ENCODE data around the gene SHTN1.

Gene SHTN1

GRCh38 chr10:116912162-116912561 is 92.8 kb downstream of the SHTN1 start:
- H4K20me1 ChIP-seq: no peaks in the 10 kb centered on the region
- H3K4me3 ChIP-seq: no peak overlapping the region
- H3K9me3 ChIP-seq (replicated peaks in 1 of 11): no peaks in the 10 kb centered on the region
- no peaks in the 10 kb centered on the region for H3K27me3 ChIP-seq
- H3K9ac ChIP-seq: no peak overlapping the region
- no peak overlapping the region for H3K27ac ChIP-seq
- H3K4me2 ChIP-seq: no peak overlapping the region
- H3K4me1 ChIP-seq: 0 out of 20 replicates have a peak, but pooled peaks cover 0 to 6% (median 0%) of the 10 kb centered on the region in 10 experiments
- H3K36me3 ChIP-seq: peaks cover 0 to 25% (median 0%) of the 10 kb centered on the region in 11 experiments; a peak in 3 of 22 replicates
- no peak for TF ChIP-seq Cebpa-rat (IDR thresholded peaks at IDR 0.05)

GRCh38 chr10:116910910-116911309 is 94.1 kb downstream of the SHTN1 start:
- H4K20me1 ChIP-seq: no peaks in the 10 kb centered on the region
- H3K4me3 ChIP-seq: no peak overlapping the region
- peaks cover 0 to 37% (median 0%) of the 10 kb centered on the region in 11 experiments; a peak in 3 of 22 replicates for H3K36me3 ChIP-seq
- TF ChIP-seq Cebpa-rat (IDR thresholded peaks at IDR 0.05): no peak
- no peak overlapping the region for H3K4me2 ChIP-seq
- H3K27me3 ChIP-seq: no peaks in the 10 kb centered on the region
- 0 out of 20 replicates have a peak, but pooled peaks cover 0 to 6% (median 0%) of the 10 kb centered on the region in 10 experiments for H3K4me1 ChIP-seq
- no peak overlapping the region for H3K9ac ChIP-seq
- no peaks in the 10 kb centered on the region for H3K9me3 ChIP-seq (replicated peaks in 1 of 11)
- no peak overlapping the region for H3K27ac ChIP-seq

- no peak for TF ChIP-seq Cebpa-rat (IDR thresholded peaks at IDR 0.05)
- no peaks in the 10 kb centered on the region for H3K27me3 ChIP-seq
Observed at GRCh38 chr10:116909307-116909706, 95.7 kb downstream of the SHTN1 start.

GRCh38 chr10:116907245-116907987 is 97.6 kb downstream of the SHTN1 start:
- no peaks in the 10 kb centered on the region for H3K4me1 ChIP-seq
- H3K4me3 ChIP-seq: no peak overlapping the region
- no peak for TF ChIP-seq Cebpa-rat (IDR thresholded peaks at IDR 0.05)
- H3K27ac ChIP-seq: no peak overlapping the region
- no peaks in the 10 kb centered on the region for H3K9me3 ChIP-seq (replicated peaks in 1 of 11)
- peaks cover 0 to 44% (median 0%) of the 10 kb centered on the region in 11 experiments; a peak in 3 of 22 replicates for H3K36me3 ChIP-seq
- H3K9ac ChIP-seq: no peak overlapping the region
- no peak overlapping the region for H3K4me2 ChIP-seq
- no peaks in the 10 kb centered on the region for H4K20me1 ChIP-seq
- H3K27me3 ChIP-seq: no peaks in the 10 kb centered on the region

More at GRCh38 chr10:116909307-116909706, 95.7 kb downstream of the SHTN1 start:
- Histone ChIP-seq H3K9me3 (replicated peaks in 1 of 11) (no peaks in the 10 kb centered on the region), H3K4me3 (no peak overlapping the region), H3K27ac (no peak overlapping the region), H3K9ac (no peak overlapping the region), H4K20me1 (no peaks in the 10 kb centered on the region), H3K4me2 (no peak overlapping the region), H3K4me1 (no peaks in the 10 kb centered on the region), H3K36me3 (peaks cover 0 to 42% (median 0%) of the 10 kb centered on the region in 11 experiments; a peak in 3 of 22 replicates)

GRCh38 chr10:116905845-116906210 is 99.2 kb downstream of the SHTN1 start:
- H3K9me3 ChIP-seq (replicated peaks in 1 of 11): no peaks in the 10 kb centered on the region
- 0 out of 20 replicates have a peak, but pooled peaks cover 0 to under 1% (median 0%) of the 10 kb centered on the region in 10 experiments for H3K4me1 ChIP-seq
- no peak overlapping the region for H3K27ac ChIP-seq
- H3K9ac ChIP-seq: no peak overlapping the region
- H3K36me3 ChIP-seq: peaks cover 0 to 33% (median 0%) of the 10 kb centered on the region in 11 experiments; a peak in 2 of 22 replicates
- H3K4me3 ChIP-seq: no peak overlapping the region
- no peaks in the 10 kb centered on the region for H4K20me1 ChIP-seq
- H3K27me3 ChIP-seq: no peaks in the 10 kb centered on the region
- no peak overlapping the region for H3K4me2 ChIP-seq
- no peak for TF ChIP-seq Cebpa-rat (IDR thresholded peaks at IDR 0.05)

GRCh38 chr10:116899626-116900025 is 105.4 kb downstream of the SHTN1 start:
- no peak for TF ChIP-seq Cebpa-rat (IDR thresholded peaks at IDR 0.05)

GRCh38 chr10:116893686-116894037 is 111.3 kb downstream of the SHTN1 start:
- Histone ChIP-seq H3K9me3 (replicated peaks in 1 of 11) (no peaks in the 10 kb centered on the region), H4K20me1 (no peaks in the 10 kb centered on the region), H3K4me1 (peaks cover 32 to 61% (median 53%) of the 10 kb centered on the region in 10 experiments), H3K4me3 (no peak overlapping the region), H3K27ac (peak overlapping the region in 2 of 11 experiments; percentile 3 to 20; a peak in 1 of 22 replicates), H3K36me3 (no peaks in the 10 kb centered on the region), H3K27me3 (no peaks in the 10 kb centered on the region), H3K9ac (no peak overlapping the region; a peak in 1 of 22 replicates), H3K4me2 (peak overlapping the region; percentile 16 to 85 (median 55); a peak in 19 of 22 replicates)
- TF ChIP-seq Cebpa-rat (IDR thresholded peaks at IDR 0.05): no peak

More at GRCh38 chr10:116899626-116900025, 105.4 kb downstream of the SHTN1 start:
- Histone ChIP-seq H4K20me1 (no peaks in the 10 kb centered on the region), H3K9me3 (replicated peaks in 1 of 11) (no peaks in the 10 kb centered on the region), H3K9ac (no peak overlapping the region), H3K36me3 (peaks cover 0 to 20% (median 0%) of the 10 kb centered on the region in 11 experiments; a peak in 1 of 22 replicates), H3K4me3 (no peak overlapping the region), H3K4me2 (no peak overlapping the region), H3K27me3 (no peaks in the 10 kb centered on the region), H3K4me1 (peaks cover 0 to 9% (median under 1%) of the 10 kb centered on the region in 10 experiments; a peak in 7 of 20 replicates), H3K27ac (no peak overlapping the region)

GRCh38 chr10:116892907-116893685 is 111.9 kb downstream of the SHTN1 start:
- Histone ChIP-seq H3K4me1 (peaks cover 32 to 67% (median 55%) of the 10 kb centered on the region in 10 experiments), H3K36me3 (no peaks in the 10 kb centered on the region), H3K4me2 (peak overlapping the region; percentile 16 to 85 (median 55); a peak in 21 of 22 replicates), H4K20me1 (no peaks in the 10 kb centered on the region), H3K27me3 (no peaks in the 10 kb centered on the region), H3K4me3 (no peak overlapping the region), H3K27ac (peak overlapping the region in 2 of 11 experiments; percentile 3 to 20; a peak in 1 of 22 replicates), H3K9ac (no peak overlapping the region; a peak in 2 of 22 replicates), H3K9me3 (replicated peaks in 1 of 11) (no peaks in the 10 kb centered on the region)
- TF ChIP-seq Cebpa-rat (IDR thresholded peaks at IDR 0.05): no peak

- peak overlapping the region in 2 of 11 experiments; percentile 29 to 37; a peak in 2 of 22 replicates for H3K27ac ChIP-seq
- TF ChIP-seq Cebpa-rat (IDR thresholded peaks at IDR 0.05): no peak
- H3K9ac ChIP-seq: peak overlapping the region in 1 of 11 experiments; percentile 2; a peak in 2 of 22 replicates
- no peaks in the 10 kb centered on the region for H4K20me1 ChIP-seq
- H3K9me3 ChIP-seq (replicated peaks in 1 of 11): no peaks in the 10 kb centered on the region
- no peaks in the 10 kb centered on the region for H3K27me3 ChIP-seq
- no peak overlapping the region; a peak in 3 of 20 replicates for H3K4me3 ChIP-seq
- no peaks in the 10 kb centered on the region for H3K36me3 ChIP-seq
- peaks cover 32 to 74% (median 55%) of the 10 kb centered on the region in 10 experiments for H3K4me1 ChIP-seq
- H3K4me2 ChIP-seq: peak overlapping the region; percentile 65 to 85 (median 73)
Observed at GRCh38 chr10:116891208-116891607, 113.8 kb downstream of the SHTN1 start.
